ENCODE results near the gene CA10. TPM values are rescaled to one million over a fixed set of nuclear protein-coding genes. Genes with fewer than 3 reads are reported as not detected.

CA10 gene
- polyA plus RNA-seq, 1 donor (not counting 4 experiments of a cell fraction or from before 2014, with no cell fraction given): 2.9 TPM

DNA sequence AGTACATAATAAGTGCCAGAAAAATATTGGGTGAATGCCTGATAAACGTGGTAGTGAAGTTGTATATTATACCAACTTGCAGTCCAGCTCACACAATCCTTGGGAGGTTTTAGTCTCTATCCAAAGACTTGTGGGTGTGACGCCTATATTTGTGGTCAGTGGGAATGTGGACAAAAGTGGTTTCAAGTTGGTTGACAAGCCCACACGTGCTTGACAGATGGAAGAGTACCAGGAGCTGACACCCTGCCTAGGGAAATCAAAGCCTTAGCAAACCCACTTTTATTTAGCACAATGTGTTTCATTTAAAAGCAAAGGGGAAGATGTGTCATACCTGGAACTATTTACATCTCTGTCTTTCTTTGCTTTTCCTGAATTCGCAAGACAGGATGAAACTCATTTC lies 79.0 kb downstream of the CA10 start:
- dilution Hi-C loops (cut with MboI; ENCODE audit: extremely low pct_ligation_motif_present, low sequenced_read_pairs): no loop called here
- DNase-seq (ENCODE audit: low read depth, low spot score) (no peak), FAIRE-seq (peak; percentile 81)

DNA sequence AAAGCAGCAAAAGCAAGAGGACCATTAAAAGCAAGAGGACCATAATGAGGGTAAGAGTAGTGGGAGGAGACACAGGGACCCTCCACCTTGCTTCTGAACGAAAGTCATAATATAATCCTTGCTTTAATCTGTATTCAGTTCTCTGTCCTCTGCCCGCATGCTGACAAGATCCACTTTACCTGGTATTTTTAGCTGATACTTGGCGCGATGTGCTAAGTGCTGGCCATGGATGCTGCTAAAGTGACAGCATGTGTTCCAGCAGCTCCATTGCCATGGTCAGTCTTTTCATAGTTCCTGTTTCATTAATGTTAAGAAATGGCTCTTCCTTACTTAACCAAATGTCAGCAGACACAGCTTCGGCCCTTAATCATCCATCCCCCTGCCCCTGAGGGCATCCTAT lies 86.8 kb downstream of the CA10 start:
- no peak for FAIRE-seq
- Histone ChIP-seq H3K4me1 (ENCODE audit: control insufficient read depth, extremely low read depth, insufficient read depth, low read length) (no peaks in the 10 kb centered on the region), H3K79me2 (ENCODE audit: control insufficient read depth, insufficient read depth, low read length) (no peaks in the 10 kb centered on the region)

More for the DNA sequence above, 79.0 kb downstream of the CA10 start:
- H2AFZ ChIP-seq (ENCODE audit: control insufficient read depth, low read length): no peak overlapping the region
- no peak overlapping the region for H3K27ac ChIP-seq (ENCODE audit: control insufficient read depth, insufficient read depth, low read length)
- H3K4me1 ChIP-seq (ENCODE audit: control insufficient read depth, extremely low read depth, insufficient read depth, low read length): no peaks in the 10 kb centered on the region
- H3K27me3 ChIP-seq (ENCODE audit: control insufficient read depth, extremely low read depth, insufficient read depth, low read length): no peaks in the 10 kb centered on the region
- TF ChIP-seq, protein P1, sequence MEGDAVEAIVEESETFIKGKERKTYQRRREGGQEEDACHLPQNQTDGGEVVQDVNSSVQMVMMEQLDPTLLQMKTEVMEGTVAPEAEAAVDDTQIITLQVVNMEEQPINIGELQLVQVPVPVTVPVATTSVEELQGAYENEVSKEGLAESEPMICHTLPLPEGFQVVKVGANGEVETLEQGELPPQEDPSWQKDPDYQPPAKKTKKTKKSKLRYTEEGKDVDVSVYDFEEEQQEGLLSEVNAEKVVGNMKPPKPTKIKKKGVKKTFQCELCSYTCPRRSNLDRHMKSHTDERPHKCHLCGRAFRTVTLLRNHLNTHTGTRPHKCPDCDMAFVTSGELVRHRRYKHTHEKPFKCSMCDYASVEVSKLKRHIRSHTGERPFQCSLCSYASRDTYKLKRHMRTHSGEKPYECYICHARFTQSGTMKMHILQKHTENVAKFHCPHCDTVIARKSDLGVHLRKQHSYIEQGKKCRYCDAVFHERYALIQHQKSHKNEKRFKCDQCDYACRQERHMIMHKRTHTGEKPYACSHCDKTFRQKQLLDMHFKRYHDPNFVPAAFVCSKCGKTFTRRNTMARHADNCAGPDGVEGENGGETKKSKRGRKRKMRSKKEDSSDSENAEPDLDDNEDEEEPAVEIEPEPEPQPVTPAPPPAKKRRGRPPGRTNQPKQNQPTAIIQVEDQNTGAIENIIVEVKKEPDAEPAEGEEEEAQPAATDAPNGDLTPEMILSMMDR (optimal IDR thresholded peaks at IDR 0.05 in 1 of 3, IDR thresholded peaks at IDR 0.05 in 1 of 3, conservative IDR thresholded peaks at IDR 0.05 in 1 of 3; ENCODE audit: extremely low read depth in 1 of 3, insufficient read depth in 2 of 3, low read length in 3 of 3): no peak
- TF ChIP-seq EZH2 (IDR thresholded peaks at IDR 0.05; ENCODE audit: low read length): no peak
- no peaks in the 10 kb centered on the region for H4K20me1 ChIP-seq (ENCODE audit: control insufficient read depth, extremely low read depth, insufficient read depth, low read length)
- no peak overlapping the region for H3K9ac ChIP-seq (ENCODE audit: control insufficient read depth, extremely low read depth, insufficient read depth, low read length)
- H3K79me2 ChIP-seq (ENCODE audit: control insufficient read depth, insufficient read depth, low read length): no peaks in the 10 kb centered on the region
- no peaks in the 10 kb centered on the region for H3K9me1 ChIP-seq (ENCODE audit: control insufficient read depth, extremely low read depth, insufficient read depth, low read length)
- H3K36me3 ChIP-seq (ENCODE audit: control insufficient read depth in 2 of 2, extremely low read depth in 1 of 2, insufficient read depth in 2 of 2, low read length in 2 of 2): no peaks in the 10 kb centered on the region
- H3K9me3 ChIP-seq (ENCODE audit: control insufficient read depth, low read depth, low read length): no peaks in the 10 kb centered on the region
- H3K4me2 ChIP-seq (ENCODE audit: control insufficient read depth, extremely low read depth, insufficient read depth, low read depth, low read length): no peak overlapping the region
- H3K4me3 ChIP-seq (ENCODE audit: control insufficient read depth in 2 of 3, extremely low read depth in 1 of 3, insufficient read depth in 2 of 3, low read depth in 1 of 3, low read length in 3 of 3): no peak overlapping the region

More for the DNA sequence above, 86.8 kb downstream of the CA10 start:
- no peaks in the 10 kb centered on the region for H3K36me3 ChIP-seq (ENCODE audit: control insufficient read depth in 2 of 2, extremely low read depth in 1 of 2, insufficient read depth in 2 of 2, low read length in 2 of 2)
- DNase-seq (ENCODE audit: low read depth, low spot score): no peak
- H3K9me3 ChIP-seq (ENCODE audit: control insufficient read depth, low read depth, low read length): no peaks in the 10 kb centered on the region
- no peaks in the 10 kb centered on the region for H4K20me1 ChIP-seq (ENCODE audit: control insufficient read depth, extremely low read depth, insufficient read depth, low read length)
- no peaks in the 10 kb centered on the region for H3K27me3 ChIP-seq (ENCODE audit: control insufficient read depth, extremely low read depth, insufficient read depth, low read length)
- no peaks in the 10 kb centered on the region for H3K9me1 ChIP-seq (ENCODE audit: control insufficient read depth, extremely low read depth, insufficient read depth, low read length)
- H2AFZ ChIP-seq (ENCODE audit: control insufficient read depth, low read length): no peak overlapping the region
- no peak overlapping the region for H3K4me2 ChIP-seq (ENCODE audit: control insufficient read depth, extremely low read depth, insufficient read depth, low read depth, low read length)
- H3K27ac ChIP-seq (ENCODE audit: control insufficient read depth, insufficient read depth, low read length): no peak overlapping the region
- TF ChIP-seq, protein P1 (optimal IDR thresholded peaks at IDR 0.05 in 1 of 3, IDR thresholded peaks at IDR 0.05 in 1 of 3, conservative IDR thresholded peaks at IDR 0.05 in 1 of 3; ENCODE audit: extremely low read depth in 1 of 3, insufficient read depth in 2 of 3, low read length in 3 of 3): no peak
- TF ChIP-seq EZH2 (IDR thresholded peaks at IDR 0.05; ENCODE audit: low read length): no peak
- H3K9ac ChIP-seq (ENCODE audit: control insufficient read depth, extremely low read depth, insufficient read depth, low read length): no peak overlapping the region
- dilution Hi-C loops (cut with MboI; ENCODE audit: extremely low pct_ligation_motif_present, low sequenced_read_pairs): no loop called here
- no peak overlapping the region for H3K4me3 ChIP-seq (ENCODE audit: control insufficient read depth in 2 of 3, extremely low read depth in 1 of 3, insufficient read depth in 2 of 3, low read depth in 1 of 3, low read length in 3 of 3)

Measured in keratinocyte (primary cell).